Endothelial cell (in vitro differentiated cells): Measurements from ENCODE around the gene BEAN1. TPM values are rescaled to one million over a fixed set of nuclear protein-coding genes. Genes with fewer than 3 reads are reported as not detected.
A peak's percentile ranks its signal among the peaks of the same experiment; 100 is the strongest.

ENCODE experiments used
- DNase-seq: peaks from one replicate; pipeline ENCODE4 v3.0.0; 2021; ENCODE audit warnings: low spot score
- H3K27ac Mint-ChIP-seq: one replicate; pipeline ENCODE4 v1.8.0; 2021; ENCODE audit warnings: mixed read lengths, inconsistent platforms; ENCODE audit not compliant: unreplicated experiment
- H3K27me3 Mint-ChIP-seq: one replicate; pipeline ENCODE4 v1.8.0; 2021; ENCODE audit warnings: mild to moderate bottlenecking, moderate library complexity, mixed read lengths, inconsistent platforms; ENCODE audit not compliant: unreplicated experiment
- H3K36me3 Mint-ChIP-seq: one replicate; pipeline ENCODE4 v1.8.0; 2021; ENCODE audit warnings: mild to moderate bottlenecking, low read depth, mixed read lengths, inconsistent platforms; ENCODE audit not compliant: unreplicated experiment
- H3K4me1 Mint-ChIP-seq: one replicate; pipeline ENCODE4 v1.8.0; 2021; ENCODE audit warnings: mild to moderate bottlenecking, mixed read lengths, inconsistent platforms; ENCODE audit not compliant: unreplicated experiment
- H3K4me3 Mint-ChIP-seq: one replicate; pipeline ENCODE4 v1.8.0; 2021; ENCODE audit warnings: mild to moderate bottlenecking, mixed read lengths, inconsistent platforms; ENCODE audit not compliant: unreplicated experiment
- H3K9me3 Mint-ChIP-seq: one replicate; pipeline ENCODE4 v1.8.0; 2021; ENCODE audit warnings: mixed read lengths, inconsistent platforms; ENCODE audit not compliant: unreplicated experiment
- total RNA-seq: library from RNA; stranded (reverse); fragmentation: NEBNext Ultra II Directional; extraction: Animal tissue kit (Norgen Biotek cat#: 25700); gene quantifications from one replicate; pipeline ENCODE4 v1.2.1, GENCODE V29; 2021; ENCODE audit not compliant: unreplicated experiment
- TF ChIP-seq, protein P1 (sequence below): fragments of 200-600 bp; sonication (generic); IDR thresholded peaks from one replicate; pipeline ENCODE4 v1.5.0; 2021; ENCODE audit warnings: antibody characterized with exemption; ENCODE audit not compliant: unreplicated experiment

Gene BEAN1
- total RNA-seq, 1 donor from 2014 or later: 0.49 TPM

DNA sequence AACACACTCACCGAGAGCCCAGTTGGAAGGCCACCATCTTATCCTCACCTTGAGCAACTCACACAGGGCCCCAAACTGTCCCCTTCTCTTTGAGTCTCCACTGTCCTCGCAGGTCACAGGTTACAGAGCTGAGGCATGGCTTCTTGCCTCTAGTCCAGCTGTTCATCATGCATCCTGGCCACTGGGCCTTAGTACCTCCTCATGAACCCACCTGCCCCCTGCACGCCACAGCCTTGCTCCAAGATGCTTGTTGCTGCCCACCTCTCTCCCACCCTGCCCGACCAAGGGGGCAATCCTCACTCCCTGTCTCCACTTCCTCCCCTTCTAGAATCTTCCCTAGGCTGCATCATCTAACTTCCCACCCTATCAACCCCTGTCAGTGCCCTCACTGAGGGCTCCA is 43.5 kb upstream of the BEAN1 start:
- Mint-ChIP-seq H3K9me3 (no peaks in the 10 kb centered on the region), H3K27ac (peak overlapping the region; percentile 99), H3K4me1 (peaks cover 68% of the 10 kb centered on the region), H3K4me3 (peak overlapping the region; percentile 40), H3K36me3 (peaks cover 65% of the 10 kb centered on the region), H3K27me3 (peaks cover 34% of the 10 kb centered on the region)
- no peak for DNase-seq
- TF ChIP-seq, protein P1, sequence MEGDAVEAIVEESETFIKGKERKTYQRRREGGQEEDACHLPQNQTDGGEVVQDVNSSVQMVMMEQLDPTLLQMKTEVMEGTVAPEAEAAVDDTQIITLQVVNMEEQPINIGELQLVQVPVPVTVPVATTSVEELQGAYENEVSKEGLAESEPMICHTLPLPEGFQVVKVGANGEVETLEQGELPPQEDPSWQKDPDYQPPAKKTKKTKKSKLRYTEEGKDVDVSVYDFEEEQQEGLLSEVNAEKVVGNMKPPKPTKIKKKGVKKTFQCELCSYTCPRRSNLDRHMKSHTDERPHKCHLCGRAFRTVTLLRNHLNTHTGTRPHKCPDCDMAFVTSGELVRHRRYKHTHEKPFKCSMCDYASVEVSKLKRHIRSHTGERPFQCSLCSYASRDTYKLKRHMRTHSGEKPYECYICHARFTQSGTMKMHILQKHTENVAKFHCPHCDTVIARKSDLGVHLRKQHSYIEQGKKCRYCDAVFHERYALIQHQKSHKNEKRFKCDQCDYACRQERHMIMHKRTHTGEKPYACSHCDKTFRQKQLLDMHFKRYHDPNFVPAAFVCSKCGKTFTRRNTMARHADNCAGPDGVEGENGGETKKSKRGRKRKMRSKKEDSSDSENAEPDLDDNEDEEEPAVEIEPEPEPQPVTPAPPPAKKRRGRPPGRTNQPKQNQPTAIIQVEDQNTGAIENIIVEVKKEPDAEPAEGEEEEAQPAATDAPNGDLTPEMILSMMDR: no peak

GRCh38 chr16:66385415-66385814 is 41.7 kb upstream of the BEAN1 start:
- no peak for DNase-seq
- Mint-ChIP-seq H3K27me3 (peaks cover 34% of the 10 kb centered on the region), H3K9me3 (no peaks in the 10 kb centered on the region), H3K4me3 (peak overlapping the region; percentile 61), H3K4me1 (peaks cover 55% of the 10 kb centered on the region), H3K27ac (no peak overlapping the region), H3K36me3 (peaks cover 67% of the 10 kb centered on the region)
- TF ChIP-seq, protein P1: no peak

DNA sequence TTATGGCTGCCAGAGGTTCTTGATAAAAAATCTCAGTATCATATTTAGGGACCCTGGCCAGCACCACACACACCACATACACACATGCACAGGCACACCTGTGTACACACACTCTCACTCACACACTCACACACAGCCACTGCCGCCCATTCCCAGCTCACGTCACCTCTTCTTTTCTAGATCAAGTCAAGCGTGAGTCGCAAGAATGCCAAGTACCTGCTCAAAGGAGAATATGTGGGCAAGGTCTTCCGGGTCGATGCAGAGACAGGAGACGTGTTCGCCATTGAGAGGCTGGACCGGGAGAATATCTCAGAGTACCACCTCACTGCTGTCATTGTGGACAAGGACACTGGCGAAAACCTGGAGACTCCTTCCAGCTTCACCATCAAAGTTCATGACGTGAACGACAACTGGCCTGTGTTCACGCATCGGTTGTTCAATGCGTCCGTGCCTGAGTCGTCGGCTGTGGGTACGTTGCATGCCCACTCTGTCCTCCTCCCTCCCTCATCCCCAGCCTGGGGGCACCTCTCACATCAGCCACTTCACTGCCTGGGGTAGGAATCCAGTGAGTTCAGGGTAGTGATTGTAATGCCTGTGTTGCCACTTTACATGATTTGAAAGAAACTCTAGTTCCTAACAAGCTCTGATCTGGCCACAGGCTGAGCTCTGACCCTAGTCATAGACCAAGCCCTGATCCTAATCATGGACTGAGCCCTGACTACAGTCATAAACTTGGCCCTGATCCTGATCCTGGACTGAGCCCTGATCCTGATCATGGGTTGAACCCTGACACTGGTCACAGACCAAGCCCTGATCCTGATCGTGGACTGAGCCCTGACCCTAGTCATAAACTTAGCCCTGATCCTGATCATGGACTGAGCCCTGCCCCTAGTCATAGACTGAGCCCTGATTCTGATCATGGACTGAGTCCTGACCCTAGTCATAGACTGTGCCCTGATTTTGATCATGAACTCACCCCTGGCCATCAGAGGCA is 40.2 kb upstream of the BEAN1 start:
- peak overlapping the region; percentile 9 for H3K27ac Mint-ChIP-seq
- H3K36me3 Mint-ChIP-seq: peaks cover 66% of the 10 kb centered on the region
- peaks cover 41% of the 10 kb centered on the region for H3K4me1 Mint-ChIP-seq
- H3K4me3 Mint-ChIP-seq: peak overlapping the region; percentile 57
- no peak for DNase-seq
- TF ChIP-seq, protein P1: no peak
- H3K27me3 Mint-ChIP-seq: peaks cover 23% of the 10 kb centered on the region
- H3K9me3 Mint-ChIP-seq: no peaks in the 10 kb centered on the region

GRCh38 chr16:66387817-66388332 is 39.2 kb upstream of the BEAN1 start:
- Mint-ChIP-seq H3K4me1 (peaks cover 32% of the 10 kb centered on the region), H3K9me3 (no peaks in the 10 kb centered on the region), H3K36me3 (peaks cover 73% of the 10 kb centered on the region), H3K27me3 (peaks cover 24% of the 10 kb centered on the region), H3K27ac (no peak overlapping the region), H3K4me3 (peak overlapping the region; percentile 60)
- DNase-seq: no peak
- TF ChIP-seq, protein P1: no peak
